Hepatocyte (in vitro differentiated cells): Measurements from ENCODE around the gene PPP6R2. TPM values are rescaled to one million over a fixed set of nuclear protein-coding genes. Genes with fewer than 3 reads are reported as not detected.

ENCODE experiments used
- DNase-seq: peaks from one replicate; pipeline ENCODE4 v3.0.0-alpha.2; 2016; ENCODE audit warnings: low spot score
- H2AFZ ChIP-seq: fragments of 200-600 bp; sonication (generic); 2 replicates; pipeline ENCODE4 v1.6.0; 2016; ENCODE audit warnings: antibody characterized with exemption, mild to moderate bottlenecking
- H3K27ac ChIP-seq: fragments of 200-600 bp; sonication (generic); 2 replicates; pipeline ENCODE4 v1.5.1; 2016; ENCODE audit warnings: mild to moderate bottlenecking
- H3K27me3 ChIP-seq: fragments of 200-600 bp; sonication (generic); 2 replicates; pipeline ENCODE4 v1.6.1; 2016
- H3K36me3 ChIP-seq: fragments of 200-600 bp; sonication (generic); replicated peaks from 2 replicates; pipeline ENCODE4 v1.5.1; 2016; ENCODE audit warnings: low read depth; ENCODE audit not compliant: insufficient read depth
- H3K4me1 ChIP-seq: fragments of 200-600 bp; sonication (generic); 2 replicates; pipeline ENCODE4 v1.5.1; 2016; ENCODE audit warnings: mild to moderate bottlenecking, moderate library complexity; ENCODE audit not compliant: insufficient read depth
- H3K4me2 ChIP-seq: fragments of 200-600 bp; sonication (generic); 2 replicates; pipeline ENCODE4 v1.6.0; 2016
- H3K4me3 ChIP-seq: fragments of 200-600 bp; sonication (generic); 2 replicates; pipeline ENCODE4 v1.5.1; 2016; ENCODE audit warnings: mild to moderate bottlenecking
- H3K79me2 ChIP-seq: fragments of 200-600 bp; sonication (generic); 2 replicates; pipeline ENCODE4 v1.6.0; 2017; ENCODE audit warnings: mild to moderate bottlenecking
- H3K9me2 ChIP-seq: fragments of 200-600 bp; sonication (generic); replicated peaks from 2 replicates; pipeline ENCODE4 v1.6.0; 2017; ENCODE audit warnings: mild to moderate bottlenecking; ENCODE audit not compliant: insufficient read depth
- H3K9me3 ChIP-seq: fragments of 200-600 bp; sonication (generic); 2 replicates; pipeline ENCODE4 v1.5.1; 2016; ENCODE audit warnings: low read depth, mild to moderate bottlenecking
- H4K20me1 ChIP-seq: fragments of 200-600 bp; sonication (generic); 2 replicates; pipeline ENCODE4 v1.6.0; 2016; ENCODE audit warnings: mild to moderate bottlenecking; ENCODE audit not compliant: insufficient read depth, poor library complexity, severe bottlenecking
- EZH2 ChIP-seq: fragments of 200-600 bp; sonication (generic); IDR thresholded peaks from 2 replicates; pipeline ENCODE4 v1.6.1; 2016; ENCODE audit warnings: antibody characterized with exemption, mild to moderate bottlenecking, borderline replicate concordance
- EZH2phosphoT487 ChIP-seq: fragments of 200-600 bp; sonication (generic); IDR thresholded peaks from one replicate; pipeline ENCODE4 v1.6.1; 2018; ENCODE audit warnings: antibody characterized with exemption, mild to moderate bottlenecking, low read depth, moderate library complexity; ENCODE audit not compliant: unreplicated experiment, severe bottlenecking
- WGBS: methylation state at CpG from one replicate; pipeline ENCODE4 v1.1.6; 2016; ENCODE audit warnings: low lambda C conversion rate; ENCODE audit errors: missing lambda C conversion rate; 5-methylcytosine and 5-hydroxymethylcytosine counted together
- polyA plus RNA-seq: library from polyadenylated mRNA; unstranded; fragments of >200 nt; fragmentation: Nextera tagmentation; extraction: Ambion mirVana; gene quantifications from 2 replicates; pipeline ENCODE4 v1.2.1, GENCODE V29; 2016
- total RNA-seq: library from RNA; depleted of rRNA; stranded (reverse); fragments of >200 nt; gene quantifications from 2 replicates; pipeline ENCODE4 v1.2.3, GENCODE V29; 2014
- TF ChIP-seq, protein P1 (sequence below): fragments of 200-600 bp; sonication (generic); IDR thresholded peaks from 2 replicates; pipeline ENCODE4 v1.5.1; 2016; ENCODE audit warnings: antibody characterized with exemption, mild to moderate bottlenecking; ENCODE audit not compliant: poor library complexity

Gene PPP6R2
- total and polyA plus RNA-seq, 2 experiments from 2014 or later = 47.0 to 57.9 TPM

DNA sequence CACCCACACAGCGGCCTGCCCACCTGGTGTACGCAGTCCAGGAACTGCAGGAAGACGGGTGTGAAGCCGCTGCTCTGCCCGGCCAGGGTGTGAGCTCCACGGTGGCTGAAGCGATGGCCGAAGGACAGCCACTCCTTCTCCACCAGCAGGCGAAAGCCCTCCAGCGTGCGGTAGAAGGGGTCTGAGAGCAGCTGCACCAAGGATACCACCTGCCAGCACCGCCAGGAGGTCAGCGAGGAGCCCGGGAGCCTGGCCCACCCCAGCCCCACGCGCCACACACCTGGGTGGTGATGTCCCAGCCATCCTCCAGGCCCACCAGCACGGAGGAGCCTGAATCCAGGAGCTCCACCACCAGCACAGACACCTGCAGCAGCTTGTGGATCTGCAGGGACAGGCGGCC lies 112.1 kb downstream of the PPP6R2 start:
- no peak for TF ChIP-seq EZH2
- TF ChIP-seq, protein P1, sequence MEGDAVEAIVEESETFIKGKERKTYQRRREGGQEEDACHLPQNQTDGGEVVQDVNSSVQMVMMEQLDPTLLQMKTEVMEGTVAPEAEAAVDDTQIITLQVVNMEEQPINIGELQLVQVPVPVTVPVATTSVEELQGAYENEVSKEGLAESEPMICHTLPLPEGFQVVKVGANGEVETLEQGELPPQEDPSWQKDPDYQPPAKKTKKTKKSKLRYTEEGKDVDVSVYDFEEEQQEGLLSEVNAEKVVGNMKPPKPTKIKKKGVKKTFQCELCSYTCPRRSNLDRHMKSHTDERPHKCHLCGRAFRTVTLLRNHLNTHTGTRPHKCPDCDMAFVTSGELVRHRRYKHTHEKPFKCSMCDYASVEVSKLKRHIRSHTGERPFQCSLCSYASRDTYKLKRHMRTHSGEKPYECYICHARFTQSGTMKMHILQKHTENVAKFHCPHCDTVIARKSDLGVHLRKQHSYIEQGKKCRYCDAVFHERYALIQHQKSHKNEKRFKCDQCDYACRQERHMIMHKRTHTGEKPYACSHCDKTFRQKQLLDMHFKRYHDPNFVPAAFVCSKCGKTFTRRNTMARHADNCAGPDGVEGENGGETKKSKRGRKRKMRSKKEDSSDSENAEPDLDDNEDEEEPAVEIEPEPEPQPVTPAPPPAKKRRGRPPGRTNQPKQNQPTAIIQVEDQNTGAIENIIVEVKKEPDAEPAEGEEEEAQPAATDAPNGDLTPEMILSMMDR = no peak
- no peak for TF ChIP-seq EZH2phosphoT487
- no peaks in the 10 kb centered on the region for H3K36me3 ChIP-seq

GRCh38 chr22:50456026-50456425 lies 112.9 kb downstream of the PPP6R2 start:
- no peak overlapping the region for H3K4me3 ChIP-seq
- 96% methylated on average over 9 of the region's 11 CpGs for WGBS
- no peak overlapping the region for H3K27ac ChIP-seq
- H3K79me2 ChIP-seq = no peaks in the 10 kb centered on the region
- no peak overlapping the region for H3K4me2 ChIP-seq
- DNase-seq = no peak
- H3K9me3 ChIP-seq = no peaks in the 10 kb centered on the region
- no peaks in the 10 kb centered on the region for H3K4me1 ChIP-seq
- H3K27me3 ChIP-seq = no peaks in the 10 kb centered on the region
- H2AFZ ChIP-seq = no peak overlapping the region
- H4K20me1 ChIP-seq = no peaks in the 10 kb centered on the region
- no peak for TF ChIP-seq EZH2phosphoT487
- TF ChIP-seq EZH2 = no peak
- TF ChIP-seq, protein P1 = no peak
- no peaks in the 10 kb centered on the region for H3K36me3 ChIP-seq
- no peaks in the 10 kb centered on the region for H3K9me2 ChIP-seq

More for the DNA sequence above, 112.1 kb downstream of the PPP6R2 start:
- no peak for DNase-seq
- H3K4me2 ChIP-seq = no peak overlapping the region
- H3K4me3 ChIP-seq = no peak overlapping the region
- no peaks in the 10 kb centered on the region for H3K4me1 ChIP-seq
- no peaks in the 10 kb centered on the region for H3K79me2 ChIP-seq
- 94% methylated on average over 18 of the region's 18 CpGs for WGBS
- H3K9me3 ChIP-seq = no peaks in the 10 kb centered on the region
- H3K9me2 ChIP-seq = no peaks in the 10 kb centered on the region
- no peaks in the 10 kb centered on the region for H4K20me1 ChIP-seq
- H3K27me3 ChIP-seq = no peaks in the 10 kb centered on the region
- no peak overlapping the region for H2AFZ ChIP-seq
- no peak overlapping the region for H3K27ac ChIP-seq

GRCh38 chr22:50456466-50457234 lies 113.5 kb downstream of the PPP6R2 start:
- 90% methylated on average over 27 of the region's 34 CpGs for WGBS

More at GRCh38 chr22:50456466-50457234, 113.5 kb downstream of the PPP6R2 start:
- no peak overlapping the region for H2AFZ ChIP-seq
- no peak for DNase-seq
- H3K9me3 ChIP-seq = no peaks in the 10 kb centered on the region
- no peak overlapping the region for H3K4me2 ChIP-seq
- H3K9me2 ChIP-seq = no peaks in the 10 kb centered on the region
- H4K20me1 ChIP-seq = no peaks in the 10 kb centered on the region
- H3K36me3 ChIP-seq = no peaks in the 10 kb centered on the region
- H3K27ac ChIP-seq = no peak overlapping the region
- no peaks in the 10 kb centered on the region for H3K4me1 ChIP-seq
- H3K79me2 ChIP-seq = no peaks in the 10 kb centered on the region
- no peaks in the 10 kb centered on the region for H3K27me3 ChIP-seq
- TF ChIP-seq EZH2 = no peak
- no peak for TF ChIP-seq EZH2phosphoT487
- TF ChIP-seq, protein P1 = peak; percentile 28
- no peak overlapping the region for H3K4me3 ChIP-seq
